HG02970 (cell line): ENCODE results near the gene APOL3.
A peak's percentile ranks its signal among the peaks of the same experiment; 100 is the strongest.
"Not testable (repeated sequence)": the region's sequence is repeated elsewhere in the genome, so short reads cannot be mapped to it uniquely, and the experiment has no call there.

Source experiments
- ATAC-seq: cut with Tn5 transposase; IDR thresholded peaks from one replicate; pipeline ENCODE4 v1.9.1; 2021; ENCODE audit warnings: mild to moderate bottlenecking, moderate library complexity, moderate number of reproducible peaks; ENCODE audit not compliant: unreplicated experiment, low FRiP score

Gene APOL3

GRCh38 chr22:36162127-36163034 is 1.8 kb upstream of the APOL3 start:
- peak; percentile 42 for ATAC-seq

- peak; percentile 5 for ATAC-seq
These were observed 1.2 kb upstream of the APOL3 start for GRCh38 chr22:36161793-36162126.

GRCh38 chr22:36156515-36157419 is 3.8 kb downstream of the APOL3 start:
- no peak for ATAC-seq

GRCh38 chr22:36156119-36156514 is 4.4 kb downstream of the APOL3 start:
- ATAC-seq = no peak

- ATAC-seq = no peak
These were observed 4.9 kb downstream of the APOL3 start for GRCh38 chr22:36155702-36156101.

- ATAC-seq = no peak
These were observed 6.1 kb downstream of the APOL3 start for GRCh38 chr22:36154423-36154945.

GRCh38 chr22:36153501-36154422 is 6.8 kb downstream of the APOL3 start:
- ATAC-seq = no peak

GRCh38 chr22:36152821-36153220 is 7.7 kb downstream of the APOL3 start:
- ATAC-seq = not testable (repeated sequence)

- no peak for ATAC-seq
These were observed 8.5 kb downstream of the APOL3 start for GRCh38 chr22:36152088-36152487.

GRCh38 chr22:36151006-36151595 is 9.5 kb downstream of the APOL3 start:
- no peak for ATAC-seq

GRCh38 chr22:36149441-36149840 is 11.1 kb downstream of the APOL3 start:
- ATAC-seq = no peak

- ATAC-seq = no peak
These were observed 12.1 kb downstream of the APOL3 start for GRCh38 chr22:36148411-36148810.

GRCh38 chr22:36147196-36147791 is 13.3 kb downstream of the APOL3 start:
- ATAC-seq = no peak

- ATAC-seq = no peak
These were observed 14.7 kb downstream of the APOL3 start for GRCh38 chr22:36145881-36146280.

GRCh38 chr22:36144886-36145541 is 15.5 kb downstream of the APOL3 start:
- no peak for ATAC-seq

- no peak for ATAC-seq
These were observed 16.6 kb downstream of the APOL3 start for GRCh38 chr22:36143956-36144355.

GRCh38 chr22:36143066-36143815 is 17.3 kb downstream of the APOL3 start:
- ATAC-seq = no peak

GRCh38 chr22:36141481-36141880 is 19.1 kb downstream of the APOL3 start:
- ATAC-seq = no peak
